Suppressor macrophage (primary cell): ENCODE data around the gene CACNB1.
A peak's percentile ranks its signal among the peaks of the same experiment; 100 is the strongest.

Experiments used
- DNase-seq, 4 experiments: peaks; one replicate each; pipeline ENCODE4 v3.0.0-alpha.2; 2020 to 2022

The CACNB1 gene

GRCh38 chr17:39200957-39201510, 3.6 kb upstream of the CACNB1 start:
- DNase-seq: no peak

DNA sequence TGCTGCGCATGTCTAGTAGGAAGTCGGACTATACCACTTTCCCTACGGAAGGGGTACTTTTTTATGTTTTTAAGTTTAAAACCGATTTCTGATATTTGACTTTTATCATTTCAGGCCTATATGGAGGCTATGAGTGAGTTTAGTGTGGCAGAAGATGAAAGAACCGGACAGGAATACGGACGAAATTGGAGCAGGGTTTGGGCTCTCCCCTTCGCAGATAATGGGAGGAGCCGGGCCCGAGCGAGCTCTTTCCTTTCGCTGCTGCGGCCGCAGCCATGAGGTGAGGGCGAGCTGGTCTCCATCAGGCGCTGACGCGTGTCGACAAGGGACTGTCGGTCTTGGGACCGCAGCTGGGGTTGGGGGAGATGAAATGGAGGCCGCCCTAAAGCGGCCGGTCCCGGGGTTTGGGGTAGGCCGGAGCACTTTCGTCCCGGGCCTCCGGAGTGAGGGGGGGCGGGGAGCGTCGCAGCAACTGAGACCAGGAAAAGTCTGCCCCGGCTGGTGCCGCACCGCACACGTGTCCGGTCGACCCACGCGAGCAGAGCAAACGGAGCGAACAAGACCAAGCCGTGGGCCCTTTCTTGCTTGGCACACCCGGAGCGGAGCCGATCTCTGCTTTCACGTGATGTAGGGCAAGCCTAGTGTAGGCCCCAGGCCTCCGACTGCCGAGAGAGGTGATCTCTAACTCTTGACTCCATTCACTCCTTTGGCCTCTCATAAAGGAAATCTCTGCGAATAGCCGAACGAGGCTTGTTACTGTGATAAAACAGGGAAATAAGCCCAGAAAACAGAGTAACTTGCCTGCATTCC, 2.8 kb upstream of the CACNB1 start, which contains the start of gene RPL19:
Gene RPL19 (plus strand): TSS at position 214 of the 810 bp plus-strand sequence. CDS start 62 bp downstream, at position 276.
- peak; percentile 82 to 91 (median 86) for DNase-seq

GRCh38 chr17:39199820-39200069, 2.3 kb upstream of the CACNB1 start:
- peak; percentile 92 to 98 (median 96) for DNase-seq

DNA sequence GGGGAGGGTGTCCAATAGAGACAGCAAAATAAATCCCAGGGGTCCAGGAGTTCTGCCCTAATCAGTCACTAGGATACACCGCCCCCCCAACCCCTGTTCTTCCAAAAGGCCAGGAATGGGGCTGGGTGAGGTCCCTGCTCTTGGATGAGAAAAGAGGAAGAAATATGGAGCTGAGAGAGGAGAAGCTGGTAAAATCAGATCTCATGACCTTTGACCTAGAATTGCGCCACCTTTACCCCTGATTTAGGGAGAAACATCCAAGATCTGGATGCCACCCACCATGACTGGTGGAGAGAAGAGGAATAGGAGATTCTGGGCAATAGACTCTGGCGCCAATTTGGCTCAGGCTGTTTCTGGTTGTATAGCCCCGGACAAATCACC, 707 bp upstream of the CACNB1 start:
- DNase-seq: peak; percentile 72 to 79 (median 73)

DNA sequence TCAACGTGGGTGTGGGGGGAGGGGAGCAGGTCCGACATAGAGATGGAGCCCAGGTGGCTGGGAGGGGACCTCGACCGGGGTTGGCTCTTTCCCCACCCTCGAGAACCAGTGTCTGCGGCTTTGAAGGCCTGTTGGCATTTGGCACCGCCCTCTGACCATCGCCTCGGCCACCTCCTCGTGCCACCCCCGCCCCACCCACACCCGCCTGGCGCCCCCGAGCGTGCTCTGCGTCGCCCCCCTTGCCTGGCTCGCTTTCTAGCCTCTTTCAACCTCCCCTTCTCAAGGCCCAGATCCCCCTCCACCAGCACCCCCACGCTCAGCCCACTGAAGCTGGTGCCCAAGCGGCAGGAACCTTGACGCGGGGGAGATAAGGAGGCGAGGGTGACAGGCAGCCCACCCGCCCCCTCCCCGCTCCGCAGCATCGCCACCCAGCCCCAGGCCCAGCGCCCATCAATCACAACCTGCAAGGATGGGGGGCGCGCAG, 619 bp downstream of the CACNB1 start:
- no peak for DNase-seq

DNA sequence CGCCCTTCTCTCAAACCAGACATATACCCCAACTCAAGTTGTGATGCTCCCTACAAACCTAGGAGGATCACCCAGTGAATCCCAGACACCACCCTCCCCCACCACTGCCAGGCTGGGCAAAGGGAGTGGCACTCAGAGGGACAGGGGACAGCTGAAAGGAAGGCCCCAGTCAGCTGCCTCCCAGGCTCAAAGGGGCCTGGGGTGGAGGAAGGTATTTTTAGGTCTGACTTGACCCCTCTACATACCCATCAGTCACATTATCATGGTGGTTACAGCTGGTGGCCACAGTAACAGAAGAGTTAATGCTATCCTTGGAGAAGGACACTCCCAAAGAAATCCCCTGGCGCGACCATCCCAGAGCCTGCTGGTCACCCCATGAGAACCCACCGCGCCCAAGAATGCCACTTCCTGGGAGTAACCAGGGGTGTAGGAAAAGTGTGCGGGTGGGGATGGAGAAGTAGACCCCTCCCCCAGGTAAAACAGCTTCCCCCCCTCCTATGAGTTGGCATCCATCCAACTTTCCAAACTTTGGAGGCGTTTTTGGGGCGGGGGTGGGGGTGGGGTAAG, 1.1 kb downstream of the CACNB1 start:
- DNase-seq: no peak

GRCh38 chr17:39195568-39196160, 1.8 kb downstream of the CACNB1 start:
- no peak for DNase-seq

- no peak for DNase-seq
Measured at GRCh38 chr17:39194985-39195524, 2.4 kb downstream of the CACNB1 start.

DNA sequence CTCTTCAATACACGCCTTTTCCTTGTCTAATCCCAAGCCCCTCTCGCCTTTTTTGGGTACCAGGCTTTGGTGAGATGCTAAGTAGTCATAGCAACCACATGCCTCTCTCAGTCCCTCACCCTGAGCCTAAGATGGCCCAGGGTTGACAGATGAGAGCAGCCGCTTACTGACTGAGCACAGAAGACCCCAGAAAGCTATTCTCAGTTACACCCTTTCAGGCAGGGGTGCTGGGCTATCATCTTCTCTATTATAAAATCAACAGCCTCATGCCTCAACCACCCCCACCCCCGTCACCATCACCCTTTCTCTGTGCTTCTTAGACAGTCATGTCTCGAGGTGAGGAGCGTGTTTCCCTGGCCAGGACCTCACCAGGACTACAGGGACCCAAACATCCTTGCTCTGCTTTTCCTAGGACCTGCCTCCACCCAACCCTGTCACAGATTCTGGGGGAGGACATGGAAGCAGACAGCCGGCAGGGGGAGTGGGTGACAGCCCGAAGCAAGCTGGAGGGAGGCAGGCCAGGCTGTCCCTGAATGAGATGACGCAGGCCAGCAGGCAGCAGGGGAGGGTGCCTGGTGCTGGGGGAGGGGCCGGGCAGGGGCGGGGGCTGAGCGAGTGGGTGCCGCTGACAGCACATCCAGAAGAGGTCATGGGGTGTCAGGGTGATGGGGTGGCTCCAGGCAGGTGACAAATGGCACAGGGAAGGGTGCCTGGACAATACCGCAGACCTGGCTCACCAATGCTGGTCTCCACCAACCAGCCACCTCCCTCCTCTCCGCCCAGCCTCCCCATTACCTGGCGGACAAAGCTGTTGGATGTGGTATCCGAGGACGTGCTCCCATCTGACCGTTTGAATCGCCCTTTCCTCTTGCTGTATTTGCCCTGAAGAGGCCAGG, 3.1 kb downstream of the CACNB1 start:
- no peak for DNase-seq

GRCh38 chr17:39193346-39193745, 4.1 kb downstream of the CACNB1 start:
- no peak for DNase-seq

- DNase-seq: no peak
Measured at GRCh38 chr17:39192901-39193300, 4.6 kb downstream of the CACNB1 start.

- no peak for DNase-seq
Measured at GRCh38 chr17:39191750-39192510, 5.5 kb downstream of the CACNB1 start.

DNA sequence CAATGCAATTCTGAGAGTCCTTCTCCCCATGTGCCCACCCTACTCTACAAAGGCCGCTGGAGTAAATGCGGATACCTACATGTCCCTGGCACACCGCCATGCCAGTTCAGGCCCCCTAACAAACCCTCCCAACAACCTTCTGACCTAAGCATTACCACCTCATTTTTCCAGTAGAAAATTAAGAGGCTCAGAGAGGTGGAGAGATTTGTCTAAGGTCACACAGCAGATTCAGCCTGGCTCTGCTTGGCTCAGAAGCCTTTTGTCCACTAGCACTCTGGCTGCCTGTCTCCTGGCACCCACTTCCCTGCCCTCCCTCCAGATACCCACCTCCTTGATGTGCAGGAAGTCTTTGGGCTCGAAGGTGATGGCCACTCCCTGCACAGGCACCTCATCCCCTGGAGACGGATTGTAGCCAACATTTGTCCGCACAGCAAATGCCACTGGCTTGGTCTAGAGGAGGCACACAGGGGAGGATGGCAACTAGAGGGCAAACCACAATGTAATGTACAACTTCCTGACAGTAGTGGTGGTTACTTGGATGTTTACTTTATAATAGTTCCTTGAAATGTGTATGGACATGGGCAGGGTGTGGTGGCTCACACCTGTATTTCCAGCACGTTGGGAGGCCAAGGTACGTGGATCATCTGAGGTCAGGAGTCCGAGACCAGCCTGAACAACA, 10.2 kb downstream of the CACNB1 start:
- DNase-seq: no peak

GRCh38 chr17:39186481-39187002, 10.9 kb downstream of the CACNB1 start:
- no peak for DNase-seq

DNA sequence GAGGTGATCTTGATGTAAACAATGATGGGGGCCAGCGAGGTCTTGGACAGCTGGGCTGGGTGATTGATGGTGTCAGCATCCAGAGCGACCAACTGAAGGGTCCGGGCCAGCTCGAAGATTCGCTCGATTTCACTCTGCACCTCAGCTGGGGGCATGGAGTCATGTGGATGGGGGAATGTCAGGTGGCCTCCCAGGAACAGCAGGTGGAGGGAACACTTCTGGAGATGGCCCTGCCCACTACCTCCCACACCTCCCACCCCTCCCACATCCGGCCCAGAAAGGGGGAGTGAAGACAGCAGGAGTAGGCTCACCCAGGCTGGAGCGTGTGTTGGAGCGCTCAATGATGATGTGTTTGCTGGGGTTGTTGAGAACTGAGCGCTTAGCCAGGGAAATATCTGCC, 13.7 kb downstream of the CACNB1 start:
- no peak for DNase-seq

DNA sequence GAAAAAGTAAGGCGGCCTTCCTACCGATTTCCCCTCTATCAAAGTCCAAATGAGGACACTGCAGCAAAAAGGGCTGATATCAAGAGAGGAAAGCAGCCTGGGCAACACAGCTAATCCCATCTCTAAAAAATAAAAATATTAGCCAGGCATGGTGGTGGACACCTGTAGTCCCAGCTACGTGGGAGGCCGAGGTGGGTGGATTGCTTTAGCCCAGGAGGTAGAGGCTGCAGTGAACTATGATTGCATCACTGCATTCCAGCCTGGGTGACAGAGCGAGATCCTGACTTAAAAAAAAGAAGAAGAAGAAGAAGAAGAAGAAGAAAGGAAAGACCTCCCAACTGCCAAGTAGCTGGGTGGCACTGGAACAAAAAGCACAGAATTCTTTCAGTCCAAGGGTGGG, 14.4 kb downstream of the CACNB1 start:
- no peak for DNase-seq

DNA sequence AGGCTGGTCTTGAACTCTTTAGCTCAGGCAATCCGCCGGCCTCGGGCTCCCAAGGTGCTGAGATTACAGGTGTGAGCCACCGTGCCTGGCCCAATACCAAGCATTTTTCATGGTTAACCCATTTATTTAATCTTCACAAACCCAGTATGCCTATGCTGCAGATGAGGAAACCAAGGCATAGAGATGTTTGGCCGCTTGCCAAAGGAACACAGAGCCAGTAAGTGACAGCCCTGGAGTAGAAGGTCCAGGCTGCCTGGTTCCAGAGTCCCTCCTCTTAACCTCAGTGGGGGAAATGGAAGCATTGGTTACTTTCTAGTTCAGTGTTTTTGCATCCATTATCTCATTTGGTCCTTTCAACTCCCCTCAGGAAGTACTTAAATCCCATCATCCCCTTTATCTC, 16.2 kb downstream of the CACNB1 start:
- no peak for DNase-seq

DNA sequence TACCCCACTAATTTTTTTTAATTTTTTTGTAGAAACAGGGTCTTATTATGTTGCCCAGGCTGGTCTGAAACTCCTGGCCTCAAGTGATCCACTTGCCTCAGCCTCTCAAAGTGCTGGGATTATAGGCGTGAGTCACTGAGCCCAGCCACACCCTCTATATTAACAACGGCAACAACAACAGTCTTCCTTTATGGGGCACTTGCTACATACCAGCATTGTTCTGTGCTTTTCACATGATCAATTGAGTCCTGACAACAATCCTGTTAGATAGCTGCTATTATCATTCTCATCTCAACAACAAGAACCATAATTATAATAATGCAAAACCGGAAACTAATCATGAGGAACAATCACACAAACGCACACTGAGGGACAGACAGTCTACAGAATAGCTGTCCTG, 18.9 kb downstream of the CACNB1 start:
- DNase-seq: no peak

DNA sequence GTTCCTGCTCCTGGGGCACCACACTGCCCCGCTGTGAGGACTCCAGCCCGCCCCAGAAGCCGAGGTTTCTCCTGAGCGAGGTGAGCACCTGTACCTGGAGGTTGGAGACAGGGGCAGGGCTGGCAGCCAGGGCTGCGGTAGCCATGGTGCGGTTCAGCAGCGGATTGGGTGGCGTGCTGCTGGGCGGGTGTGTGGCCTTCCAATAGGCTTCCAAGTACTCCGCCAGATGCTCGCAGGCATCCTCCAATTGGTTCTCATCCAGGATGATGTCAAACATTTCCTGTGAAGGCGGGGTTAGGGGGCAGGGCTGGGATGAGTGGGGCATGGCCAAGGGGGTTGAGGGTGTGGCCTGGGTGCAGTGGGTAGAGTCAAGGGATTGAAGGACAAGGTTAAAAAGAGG, 20.2 kb downstream of the CACNB1 start:
- no peak for DNase-seq

DNA sequence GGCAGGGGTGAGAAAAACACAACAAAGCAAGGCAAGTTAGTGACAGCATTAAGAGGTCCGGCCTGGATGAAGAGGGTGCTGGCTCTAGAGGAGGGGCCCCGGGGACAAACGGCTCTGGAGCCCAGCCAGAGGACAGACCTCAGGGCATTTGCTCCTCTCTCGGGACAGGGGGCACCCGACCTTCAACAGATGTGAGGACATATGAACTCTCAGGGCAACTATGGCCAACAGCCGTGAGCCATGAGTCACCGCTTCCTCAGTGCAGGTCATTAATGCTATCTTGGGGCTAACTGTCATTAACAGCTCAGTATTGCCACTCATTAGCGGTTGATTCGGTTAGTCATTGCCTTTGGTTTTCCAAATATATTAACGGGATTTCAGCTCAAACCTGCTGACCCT, 21.8 kb downstream of the CACNB1 start:
- peak; percentile 30 to 59 (median 50) for DNase-seq
